Peyer's patch (tissue), 4 donors: ENCODE results near the gene TMEM200B. TPM values are rescaled to one million over a fixed set of nuclear protein-coding genes. Genes with fewer than 3 reads are reported as not detected.
"Not testable (repeated sequence)": the region's sequence is repeated elsewhere in the genome, so short reads cannot be mapped to it uniquely, and the experiment has no call there.

Experiments
- DNase-seq, 3 donors: peaks; one replicate each; pipeline ENCODE4 v3.0.0-alpha.2; 2017 to 2019
- H3K27ac ChIP-seq, 4 donors: fragments of 200-600 bp; sonication (generic); one replicate each; pipeline ENCODE4 v1.5.1; 2016 to 2019
- H3K27me3 ChIP-seq, 2 donors: fragments of 200-600 bp; sonication (generic); one replicate each; pipeline ENCODE4 v1.5.1; 2019
- H3K36me3 ChIP-seq, 3 donors: fragments of 200-600 bp; sonication (generic); one replicate each; pipeline ENCODE4 v1.5.1; 2016 to 2019
- H3K4me1 ChIP-seq, 4 donors: fragments of 200-600 bp; sonication (generic); one replicate each; pipeline ENCODE4 v1.5.1; 2016 to 2019
- H3K4me3 ChIP-seq, 4 donors: fragments of 200-600 bp; sonication (generic); 1 replicate in 3 of 4; 2 replicates in 1 of 4; pipeline ENCODE4 v1.5.1; 2016 to 2019; ENCODE audit warnings: mild to moderate bottlenecking in 1 of 4
- H3K9me3 ChIP-seq, 4 donors: fragments of 200-600 bp; sonication (generic); one replicate each; pipeline ENCODE4 v1.5.1; 2016 to 2019; ENCODE audit warnings: mild to moderate bottlenecking in 1 of 4
- CTCF ChIP-seq, 6 experiments: fragments of 450-650 bp in 4 of 6; fragments of 200-600 bp in 2 of 6; sonication (generic) in 1 of 6; IDR thresholded peaks; one replicate each; pipeline ENCODE4 v1.5.1; 2017 to 2019; ENCODE audit warnings: antibody characterized with exemption in 6 of 6, mild to moderate bottlenecking in 3 of 6, moderate library complexity in 1 of 6
- POLR2A ChIP-seq, 2 donors: fragments of 450-650 bp; IDR thresholded peaks; one replicate each; pipeline ENCODE4 v1.5.1; 2017; ENCODE audit warnings: antibody characterized with exemption in 2 of 2, mild to moderate bottlenecking in 2 of 2, moderate library complexity in 2 of 2
- total RNA-seq, 4 donors: library from RNA; depleted of rRNA; stranded (reverse); fragments of >200 nt; gene quantifications; one replicate each; pipeline ENCODE4 v1.1.0, GENCODE V29; 2016

Gene TMEM200B
- total RNA-seq, 4 donors from 2014 or later = 2.0 to 2.8 (median 2.3) TPM

GRCh38 chr1:29117381-29117780 is 6.3 kb downstream of the TMEM200B start:
- DNase-seq = no peak
- no peak overlapping the region for H3K27ac ChIP-seq
- TF ChIP-seq CTCF (IDR thresholded peaks at IDR 0.05) (no peak), POLR2A (IDR thresholded peaks at IDR 0.05) (no peak)
- no peaks in the 10 kb centered on the region for H3K9me3 ChIP-seq
- H3K4me3 ChIP-seq = no peak overlapping the region
- peaks cover 0 to 41% (median 0%) of the 10 kb centered on the region in 3 donors for H3K36me3 ChIP-seq
- peaks cover 4 to 15% (median 9%) of the 10 kb centered on the region in 4 donors for H3K4me1 ChIP-seq
- no peaks in the 10 kb centered on the region for H3K27me3 ChIP-seq

- H3K36me3 ChIP-seq = peaks cover 0 to 57% (median 0%) of the 10 kb centered on the region in 3 donors
- H3K27ac ChIP-seq = no peak overlapping the region
- TF ChIP-seq POLR2A (IDR thresholded peaks at IDR 0.05) (no peak), CTCF (IDR thresholded peaks at IDR 0.05) (no peak)
- H3K4me1 ChIP-seq = peaks cover 0 to 3% (median 0%) of the 10 kb centered on the region in 4 donors
- DNase-seq = no peak
- H3K9me3 ChIP-seq = no peaks in the 10 kb centered on the region
- no peaks in the 10 kb centered on the region for H3K27me3 ChIP-seq
- no peak overlapping the region for H3K4me3 ChIP-seq
Observed at GRCh38 chr1:29114654-29115053, 9.0 kb downstream of the TMEM200B start.

GRCh38 chr1:29113413-29114117 is 10.1 kb downstream of the TMEM200B start:
- Histone ChIP-seq H3K27ac (no peak overlapping the region), H3K27me3 (no peaks in the 10 kb centered on the region), H3K9me3 (no peaks in the 10 kb centered on the region), H3K36me3 (peaks cover 0 to 66% (median 0%) of the 10 kb centered on the region in 3 donors), H3K4me1 (no peaks in the 10 kb centered on the region), H3K4me3 (no peak overlapping the region)
- no peak for TF ChIP-seq CTCF (IDR thresholded peaks at IDR 0.05)
- no peak for TF ChIP-seq POLR2A (IDR thresholded peaks at IDR 0.05)
- DNase-seq = no peak

GRCh38 chr1:29112705-29113412 is 10.8 kb downstream of the TMEM200B start:
- Histone ChIP-seq H3K36me3 (peaks cover 0 to 60% (median 0%) of the 10 kb centered on the region in 3 donors), H3K27me3 (no peaks in the 10 kb centered on the region)

GRCh38 chr1:29108041-29108440 is 15.7 kb downstream of the TMEM200B start:
- H3K4me3 ChIP-seq, H3K4me1 ChIP-seq, H3K9me3 ChIP-seq, H3K27me3 ChIP-seq, DNase-seq, H3K27ac ChIP-seq: not testable (repeated sequence)
- H3K36me3 ChIP-seq = peaks cover 0 to 32% (median 0%) of the 10 kb centered on the region in 3 donors

More at GRCh38 chr1:29112705-29113412, 10.8 kb downstream of the TMEM200B start:
- H3K27ac ChIP-seq = no peak overlapping the region
- DNase-seq = no peak
- no peak overlapping the region for H3K4me3 ChIP-seq
- H3K9me3 ChIP-seq = no peaks in the 10 kb centered on the region
- no peaks in the 10 kb centered on the region for H3K4me1 ChIP-seq
- TF ChIP-seq POLR2A (IDR thresholded peaks at IDR 0.05) = no peak
- TF ChIP-seq CTCF (IDR thresholded peaks at IDR 0.05) = no peak

- Histone ChIP-seq H3K9me3 (no peaks in the 10 kb centered on the region), H3K36me3 (peaks cover 0 to 28% (median 0%) of the 10 kb centered on the region in 3 donors), H3K4me1 (no peaks in the 10 kb centered on the region), H3K4me3 (no peak overlapping the region), H3K27me3 (no peaks in the 10 kb centered on the region), H3K27ac (no peak overlapping the region)
- no peak for TF ChIP-seq CTCF (IDR thresholded peaks at IDR 0.05)
- TF ChIP-seq POLR2A (IDR thresholded peaks at IDR 0.05) = no peak
- no peak for DNase-seq
Observed at GRCh38 chr1:29105822-29106221, 17.9 kb downstream of the TMEM200B start.
